Immature natural killer cell (primary cell): ENCODE results near the gene FOXP4. TPM values are rescaled to one million over a fixed set of nuclear protein-coding genes. Genes with fewer than 3 reads are reported as not detected.

ENCODE experiments used
- DNase-seq, 3 donors: peaks; one replicate each; pipeline ENCODE4 v3.0.0; 2022; ENCODE audit warnings: mixed read lengths in 1 of 3
- H3K27ac Mint-ChIP-seq, 6 donors: one replicate each; pipeline ENCODE4 v1.8.0; 2020; ENCODE audit warnings: mixed read lengths in 6 of 6, mild to moderate bottlenecking in 5 of 6, inconsistent platforms in 4 of 6, moderate library complexity in 3 of 6
- H3K27me3 Mint-ChIP-seq, 3 donors: one replicate each; pipeline ENCODE4 v1.8.0; 2020 to 2021; ENCODE audit warnings: low read depth in 3 of 3, mild to moderate bottlenecking in 3 of 3, mixed read lengths in 3 of 3, moderate library complexity in 3 of 3, inconsistent platforms in 1 of 3
- H3K36me3 Mint-ChIP-seq, 3 donors: one replicate each; pipeline ENCODE4 v1.8.0; 2020; ENCODE audit warnings: mixed read lengths in 3 of 3, inconsistent platforms in 2 of 3, mild to moderate bottlenecking in 2 of 3
- H3K4me1 Mint-ChIP-seq, 2 donors: one replicate each; pipeline ENCODE4 v1.8.0; 2020; ENCODE audit warnings: inconsistent platforms in 2 of 2, mild to moderate bottlenecking in 2 of 2, mixed read lengths in 2 of 2, moderate library complexity in 1 of 2
- H3K4me3 Mint-ChIP-seq, 5 donors: one replicate each; pipeline ENCODE4 v1.8.0; 2020; ENCODE audit warnings: mild to moderate bottlenecking in 5 of 5, mixed read lengths in 5 of 5, inconsistent platforms in 3 of 5, moderate library complexity in 3 of 5
- H3K9me3 Mint-ChIP-seq, 6 donors: one replicate each; pipeline ENCODE4 v1.8.0; 2020; ENCODE audit warnings: mild to moderate bottlenecking in 6 of 6, mixed read lengths in 6 of 6, inconsistent platforms in 4 of 6, moderate library complexity in 3 of 6
- polyA plus RNA-seq, 3 donors: library from polyadenylated mRNA; unstranded; fragments of 300-500 nt; fragmentation: Illumina TruSeq; gene quantifications; one replicate each; pipeline ENCODE4 v1.2.3, GENCODE V29; 2021

The FOXP4 gene
- polyA plus RNA-seq, 3 donors from 2014 or later = 0.10 to 0.73 (median 0.68) TPM

GRCh38 chr6:41621367-41621766, 75.2 kb downstream of the FOXP4 start:
- Mint-ChIP-seq H3K4me1 (peaks cover 9 to 10% of the 10 kb centered on the region in 2 donors), H3K27ac (no peak overlapping the region), H3K27me3 (peaks cover 0 to 20% (median 4%) of the 10 kb centered on the region in 3 donors), H3K36me3 (no peaks in the 10 kb centered on the region), H3K9me3 (peaks cover 0 to 5% (median 2%) of the 10 kb centered on the region in 6 donors), H3K4me3 (no peak overlapping the region)
- DNase-seq = no peak

- peaks cover 9 to 10% of the 10 kb centered on the region in 2 donors for H3K4me1 Mint-ChIP-seq
- H3K9me3 Mint-ChIP-seq = peaks cover 0 to 5% (median 2%) of the 10 kb centered on the region in 6 donors
- no peak overlapping the region for H3K27ac Mint-ChIP-seq
- DNase-seq = no peak
- H3K27me3 Mint-ChIP-seq = peaks cover 0 to 20% (median 4%) of the 10 kb centered on the region in 3 donors
- no peak overlapping the region for H3K4me3 Mint-ChIP-seq
- H3K36me3 Mint-ChIP-seq = no peaks in the 10 kb centered on the region
Measured at GRCh38 chr6:41621802-41622201, 75.6 kb downstream of the FOXP4 start.

DNA sequence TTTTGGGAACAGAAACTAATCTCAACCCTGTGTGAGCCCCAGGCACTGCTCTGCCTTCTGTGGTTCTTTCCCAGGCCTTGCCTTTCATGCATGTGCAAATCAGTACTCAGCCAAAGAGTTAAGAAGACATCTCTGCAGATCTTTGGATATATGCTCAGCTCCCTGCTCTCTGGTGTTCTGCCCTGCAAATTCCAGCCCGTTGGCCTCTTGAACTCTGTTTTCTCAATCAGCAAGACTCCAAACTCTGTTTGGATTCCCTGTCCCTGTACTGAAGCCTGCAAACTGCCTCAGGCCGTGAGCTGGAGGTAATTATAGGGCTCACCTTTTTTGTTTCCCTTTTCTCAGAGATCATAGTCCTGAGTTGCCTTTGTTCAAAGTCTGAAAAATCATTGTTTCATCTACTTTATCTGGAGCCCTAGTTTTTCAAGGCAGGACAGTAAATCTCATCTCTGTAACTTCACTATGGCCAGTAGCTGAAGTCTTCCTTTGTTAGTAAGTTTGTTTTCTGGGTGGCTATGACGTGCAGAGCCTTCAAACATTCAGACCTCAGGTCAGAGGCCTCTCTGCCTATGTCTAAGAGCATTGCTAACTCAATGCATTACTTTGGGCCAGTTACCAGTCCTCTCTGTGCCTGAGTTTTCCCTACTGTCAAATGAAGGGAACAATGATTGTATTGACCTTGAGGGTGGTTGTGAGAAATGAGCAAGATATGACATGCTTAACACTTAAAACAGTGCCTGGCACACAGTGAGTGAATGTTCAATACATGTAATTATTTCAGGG, 76.2 kb downstream of the FOXP4 start:
- Mint-ChIP-seq H3K27me3 (peaks cover 3 to 20% (median 4%) of the 10 kb centered on the region in 3 donors), H3K27ac (no peak overlapping the region), H3K4me3 (no peak overlapping the region), H3K9me3 (peaks cover 0 to 5% (median 2%) of the 10 kb centered on the region in 6 donors), H3K36me3 (no peaks in the 10 kb centered on the region), H3K4me1 (peaks cover 9 to 10% of the 10 kb centered on the region in 2 donors)
- no peak for DNase-seq

- H3K4me1 Mint-ChIP-seq = peaks cover 9 to 10% of the 10 kb centered on the region in 2 donors
- H3K9me3 Mint-ChIP-seq = peaks cover 0 to 5% (median 2%) of the 10 kb centered on the region in 6 donors
- no peak overlapping the region for H3K27ac Mint-ChIP-seq
- H3K27me3 Mint-ChIP-seq = peaks cover 3 to 20% (median 3%) of the 10 kb centered on the region in 3 donors
- H3K4me3 Mint-ChIP-seq = no peak overlapping the region
- H3K36me3 Mint-ChIP-seq = no peaks in the 10 kb centered on the region
- DNase-seq = no peak
Measured at GRCh38 chr6:41623330-41623729, 77.1 kb downstream of the FOXP4 start.

GRCh38 chr6:41624621-41625380, 78.6 kb downstream of the FOXP4 start:
- Mint-ChIP-seq H3K9me3 (peaks cover 0 to 5% (median 2%) of the 10 kb centered on the region in 6 donors), H3K36me3 (no peaks in the 10 kb centered on the region), H3K4me3 (no peak overlapping the region), H3K4me1 (peaks cover 9 to 10% of the 10 kb centered on the region in 2 donors), H3K27ac (no peak overlapping the region), H3K27me3 (peaks cover 2 to 15% (median 3%) of the 10 kb centered on the region in 3 donors)
- DNase-seq = no peak

DNA sequence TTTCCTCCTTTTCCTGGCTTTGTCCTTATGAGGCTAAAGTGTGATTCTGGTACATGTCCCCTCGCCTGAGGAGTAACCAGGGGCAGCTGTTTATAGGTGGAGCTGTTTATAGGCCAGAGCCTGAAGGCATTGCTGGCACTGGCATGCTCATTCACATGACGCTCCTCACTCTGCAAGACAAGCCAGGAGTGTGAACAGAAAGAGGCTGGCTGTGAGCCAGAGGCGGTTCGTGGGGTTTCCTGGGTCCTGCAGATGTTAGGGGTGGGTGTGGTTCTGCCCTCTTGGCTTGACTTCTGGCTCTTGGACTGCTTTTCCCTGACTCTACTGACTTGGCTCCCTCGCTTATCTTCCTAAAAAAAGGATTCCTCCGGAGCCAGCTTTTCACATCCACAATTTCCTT, 79.3 kb downstream of the FOXP4 start:
- Mint-ChIP-seq H3K9me3 (peaks cover 0 to 5% (median 2%) of the 10 kb centered on the region in 6 donors), H3K4me3 (no peak overlapping the region), H3K27ac (no peak overlapping the region), H3K27me3 (peaks cover 2 to 15% (median 3%) of the 10 kb centered on the region in 3 donors), H3K36me3 (no peaks in the 10 kb centered on the region), H3K4me1 (peaks cover 9 to 10% of the 10 kb centered on the region in 2 donors)
- peak in 1 of 3 donors; percentile 12 for DNase-seq

GRCh38 chr6:41626022-41626421, 79.8 kb downstream of the FOXP4 start:
- Mint-ChIP-seq H3K9me3 (peaks cover 0 to 5% (median 2%) of the 10 kb centered on the region in 6 donors), H3K36me3 (no peaks in the 10 kb centered on the region), H3K4me1 (peaks cover 9 to 10% of the 10 kb centered on the region in 2 donors), H3K27ac (no peak overlapping the region), H3K4me3 (no peak overlapping the region), H3K27me3 (peaks cover 2 to 10% (median 3%) of the 10 kb centered on the region in 3 donors)
- DNase-seq = no peak

DNA sequence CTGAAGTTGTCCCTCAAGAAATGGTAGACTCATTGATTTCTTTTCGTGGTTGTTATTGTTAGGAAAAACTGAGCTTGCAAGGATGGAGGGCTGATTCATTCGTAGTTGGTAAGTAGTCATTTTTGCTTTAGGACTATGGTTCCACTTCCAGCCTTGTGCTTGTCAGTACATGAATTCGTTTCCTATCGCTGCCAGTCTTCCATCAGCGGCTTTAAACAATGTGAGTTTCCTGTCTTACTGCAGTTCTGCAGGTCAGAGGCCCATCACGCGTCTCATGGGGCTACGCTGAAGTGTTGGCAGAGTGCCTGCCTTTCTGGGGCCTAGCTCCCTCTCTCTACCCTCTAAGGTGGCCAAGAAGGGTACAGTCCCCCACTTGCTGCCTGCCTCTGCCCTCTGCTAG, 80.7 kb downstream of the FOXP4 start:
- DNase-seq = no peak
- peaks cover 2 to 9% (median 3%) of the 10 kb centered on the region in 3 donors for H3K27me3 Mint-ChIP-seq
- no peak overlapping the region for H3K4me3 Mint-ChIP-seq
- peaks cover 0 to 2% (median 0%) of the 10 kb centered on the region in 6 donors for H3K9me3 Mint-ChIP-seq
- H3K4me1 Mint-ChIP-seq = peaks cover 9 to 10% of the 10 kb centered on the region in 2 donors
- no peak overlapping the region for H3K27ac Mint-ChIP-seq
- no peaks in the 10 kb centered on the region for H3K36me3 Mint-ChIP-seq

- H3K27me3 Mint-ChIP-seq = peaks cover 3 to 12% (median 4%) of the 10 kb centered on the region in 3 donors
- H3K4me3 Mint-ChIP-seq = no peak overlapping the region
- H3K9me3 Mint-ChIP-seq = peaks cover 0 to 2% (median 0%) of the 10 kb centered on the region in 6 donors
- peaks cover 9 to 13% of the 10 kb centered on the region in 2 donors for H3K4me1 Mint-ChIP-seq
- H3K27ac Mint-ChIP-seq = no peak overlapping the region
- DNase-seq = no peak
- no peaks in the 10 kb centered on the region for H3K36me3 Mint-ChIP-seq
Measured at GRCh38 chr6:41629128-41629527, 82.9 kb downstream of the FOXP4 start.

DNA sequence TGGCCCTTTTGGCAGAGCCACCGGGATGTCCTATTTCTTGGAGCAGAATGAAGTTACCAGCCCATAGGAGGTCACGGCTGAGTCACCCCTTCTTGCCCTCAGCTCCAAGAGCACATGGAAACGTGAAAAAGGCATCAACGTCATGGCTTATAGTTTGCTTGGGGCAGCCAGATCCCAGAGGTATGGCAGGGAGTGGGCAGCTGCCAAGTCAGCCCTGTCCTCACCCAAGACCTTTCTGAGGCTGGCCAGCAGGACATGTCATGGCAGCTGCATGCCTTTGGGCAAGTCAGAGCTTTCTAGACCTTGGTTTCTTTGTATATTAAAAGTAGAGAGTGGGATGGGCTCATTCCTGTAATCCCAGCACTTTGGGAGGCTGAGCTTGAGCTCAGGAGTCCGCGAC, 83.9 kb downstream of the FOXP4 start:
- no peak overlapping the region for H3K27ac Mint-ChIP-seq
- DNase-seq = no peak
- no peaks in the 10 kb centered on the region for H3K36me3 Mint-ChIP-seq
- no peak overlapping the region for H3K4me3 Mint-ChIP-seq
- H3K4me1 Mint-ChIP-seq = peaks cover 15 to 20% of the 10 kb centered on the region in 2 donors
- peaks cover 3 to 15% (median 5%) of the 10 kb centered on the region in 3 donors for H3K27me3 Mint-ChIP-seq
- H3K9me3 Mint-ChIP-seq = peaks cover 0 to 1% (median 0%) of the 10 kb centered on the region in 6 donors

GRCh38 chr6:41630946-41631345, 84.8 kb downstream of the FOXP4 start:
- H3K27me3 Mint-ChIP-seq = peaks cover 7 to 17% (median 8%) of the 10 kb centered on the region in 3 donors
- H3K36me3 Mint-ChIP-seq = no peaks in the 10 kb centered on the region
- no peak for DNase-seq

DNA sequence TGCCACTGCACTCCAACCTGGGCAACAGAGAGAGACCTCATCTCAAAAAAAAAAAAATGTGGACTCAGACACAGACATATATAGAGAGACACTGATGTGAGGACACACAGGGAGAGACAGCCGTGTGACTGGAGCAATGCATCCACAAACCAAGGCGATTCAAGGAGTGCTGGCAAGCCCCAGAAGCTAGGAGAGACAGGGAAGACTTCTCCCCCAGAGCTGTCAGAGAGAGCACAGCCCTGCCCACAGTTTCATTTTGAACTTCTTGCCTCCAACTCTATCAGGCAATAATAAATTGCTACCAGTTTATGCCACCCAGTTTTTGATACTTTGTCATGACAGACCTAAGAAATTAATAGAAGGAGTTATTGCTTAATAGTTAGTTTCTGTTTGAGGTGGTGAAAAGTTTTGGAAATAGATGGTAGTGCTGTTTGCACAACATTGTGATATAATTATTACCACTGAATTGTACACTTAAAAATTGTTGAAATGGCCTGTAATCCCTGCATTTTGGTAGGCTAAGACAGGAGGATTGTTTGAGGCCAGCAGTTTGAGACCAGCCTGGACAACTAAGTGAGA, 87.0 kb downstream of the FOXP4 start:
- Mint-ChIP-seq H3K27me3 (peaks cover 6 to 22% (median 13%) of the 10 kb centered on the region in 3 donors), H3K9me3 (no peaks in the 10 kb centered on the region), H3K4me3 (no peak overlapping the region), H3K27ac (no peak overlapping the region), H3K36me3 (no peaks in the 10 kb centered on the region), H3K4me1 (peaks cover 15 to 19% of the 10 kb centered on the region in 2 donors)
- no peak for DNase-seq

More at GRCh38 chr6:41630946-41631345, 84.8 kb downstream of the FOXP4 start:
- Mint-ChIP-seq H3K4me3 (no peak overlapping the region), H3K4me1 (peaks cover 13 to 15% of the 10 kb centered on the region in 2 donors), H3K9me3 (no peaks in the 10 kb centered on the region), H3K27ac (no peak overlapping the region)

DNA sequence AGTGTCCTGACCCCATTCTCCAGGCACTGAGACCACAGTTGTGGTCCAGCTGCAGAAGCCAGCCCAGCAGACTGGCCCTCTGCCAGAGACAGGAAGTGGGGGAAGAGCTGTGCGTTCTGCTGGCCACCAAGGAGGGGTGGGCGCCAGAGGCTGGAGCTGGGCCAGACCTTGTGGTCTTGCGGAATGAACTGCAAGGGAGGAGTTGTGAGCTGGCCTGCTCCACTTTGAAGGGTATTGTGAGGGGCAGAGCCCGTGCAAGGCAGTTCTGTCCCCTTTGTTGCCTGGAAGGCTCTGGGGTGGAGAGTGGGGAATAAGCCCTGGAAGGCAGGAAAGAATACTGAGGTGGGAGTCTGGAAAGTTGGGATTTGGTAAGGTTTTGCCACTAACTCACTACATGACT, 88.5 kb downstream of the FOXP4 start:
- peaks cover 15 to 23% of the 10 kb centered on the region in 2 donors for H3K4me1 Mint-ChIP-seq
- peak overlapping the region in 1 of 5 donors; percentile 40 for H3K4me3 Mint-ChIP-seq
- peak in 1 of 3 donors; percentile 5 for DNase-seq
- H3K36me3 Mint-ChIP-seq = no peaks in the 10 kb centered on the region
- H3K27ac Mint-ChIP-seq = no peak overlapping the region
- H3K27me3 Mint-ChIP-seq = peaks cover 7 to 18% (median 17%) of the 10 kb centered on the region in 3 donors
- H3K9me3 Mint-ChIP-seq = no peaks in the 10 kb centered on the region
